B cell (primary cell): ENCODE measurements around the gene PSMA6. TPM values are rescaled to one million over a fixed set of nuclear protein-coding genes. Genes with fewer than 3 reads are reported as not detected.

Source experiments
- ATAC-seq: fragments of 200-7000 bp; cut with Tn5 transposase; one replicate; pipeline ENCODE4 v1.10.0; 2021; ENCODE audit warnings: low read depth, mild to moderate bottlenecking, moderate number of reproducible peaks, moderate library complexity
- CTCF ChIA-PET: fragments of 350-600 bp; sonication (Branson Sonifier 250); formaldehyde crosslinking; loops from one replicate; lab custom pipeline; 2021; ENCODE audit warnings: antibody characterized with exemption, inconsistent platforms; lab: Charles Lee
- POLR2A ChIA-PET: fragments of 350-600 bp; sonication (Branson Sonifier 250); formaldehyde crosslinking; loops from one replicate; lab custom pipeline; 2021; ENCODE audit warnings: antibody characterized with exemption; lab: Charles Lee
- DNase-seq: peaks from one replicate; pipeline ENCODE4 v3.0.0; 2013
- H2AFZ ChIP-seq: 2 replicates; pipeline ENCODE4 v1.6.1; 2012; ENCODE audit warnings: mild to moderate bottlenecking, low read depth, low read length; ENCODE audit not compliant: insufficient read depth, poor library complexity, severe bottlenecking
- H3K27ac ChIP-seq, 2 donors: 1 replicate in 1 of 2; 2 replicates in 1 of 2; pipeline ENCODE4 v1.5.1; 2012 to 2013; ENCODE audit warnings: low read length in 2 of 2, mild to moderate bottlenecking in 2 of 2, moderate library complexity in 1 of 2
- H3K27me3 ChIP-seq, 4 experiments: fragments of 200-600 bp in 1 of 4; sonication (generic) in 1 of 4; replicated peaks in 1 of 4; 1 replicate in 2 of 4; 2 replicates in 2 of 4; pipeline versions ENCODE4 v1.6.1 to v1.7.0; 2013 to 2016; ENCODE audit warnings: low read length in 3 of 4, mild to moderate bottlenecking in 2 of 4, mixed read lengths in 1 of 4, moderate library complexity in 1 of 4; ENCODE audit not compliant: insufficient read depth in 4 of 4, control insufficient read depth in 3 of 4; ENCODE audit errors: control extremely low read depth in 1 of 4
- H3K36me3 ChIP-seq, 2 experiments: replicated peaks in 1 of 2; 1 replicate in 1 of 2; 2 replicates in 1 of 2; pipeline versions ENCODE4 v1.6.1 to v1.7.1; 2013; ENCODE audit warnings: low read length in 1 of 2; ENCODE audit not compliant: insufficient read depth in 2 of 2, control insufficient read depth in 1 of 2; ENCODE audit errors: control extremely low read depth in 1 of 2, extremely low read depth in 1 of 2
- H3K4me1 ChIP-seq, 2 donors: fragments of 200-600 bp in 1 of 2; sonication (generic) in 1 of 2; 1 replicate in 1 of 2; 2 replicates in 1 of 2; pipeline versions ENCODE4 v1.5.1 to v1.6.1; 2013 to 2017; ENCODE audit warnings: low read length in 2 of 2; ENCODE audit not compliant: control insufficient read depth in 2 of 2, insufficient read depth in 2 of 2
- H3K4me2 ChIP-seq: replicated peaks from 2 replicates; pipeline ENCODE3; 2012; ENCODE audit warnings: mild to moderate bottlenecking, low read depth, low read length; ENCODE audit not compliant: poor library complexity, severe bottlenecking
- H3K4me3 ChIP-seq, 5 experiments: fragments of 200-600 bp in 1 of 5; sonication (generic) in 1 of 5; 1 replicate in 3 of 5; 2 replicates in 2 of 5; pipeline versions ENCODE4 v1.5.1 to v1.7.0; 2011 to 2016; ENCODE audit warnings: low read length in 4 of 5, mild to moderate bottlenecking in 4 of 5, low read depth in 2 of 5, control low read depth in 1 of 5, moderate library complexity in 1 of 5; ENCODE audit not compliant: insufficient read depth in 1 of 5; ENCODE audit errors: control extremely low read depth in 1 of 5, extremely low read depth in 1 of 5
- H3K79me2 ChIP-seq: fragments of 200-600 bp; sonication (generic); one replicate; pipeline ENCODE4 v1.6.0; 2016; ENCODE audit warnings: low read length; ENCODE audit not compliant: control insufficient read depth, insufficient read depth
- H3K9ac ChIP-seq: fragments of 200-600 bp; sonication (generic); 2 replicates; pipeline ENCODE4 v1.6.1; 2017; ENCODE audit warnings: mild to moderate bottlenecking, low read length, moderate library complexity
- H3K9me3 ChIP-seq, 3 donors: one replicate each; pipeline versions ENCODE4 v1.6.1 to v1.7.1; 2013; ENCODE audit warnings: low read length in 2 of 3; ENCODE audit not compliant: control insufficient read depth in 2 of 3, insufficient read depth in 1 of 3; ENCODE audit errors: control extremely low read depth in 1 of 3
- H4K20me1 ChIP-seq: 2 replicates; pipeline ENCODE4 v1.6.0; 2012; ENCODE audit warnings: mild to moderate bottlenecking, low read length; ENCODE audit not compliant: insufficient read depth, control insufficient read depth, poor library complexity, severe bottlenecking
- H3K27ac Mint-ChIP-seq: one replicate; pipeline ENCODE4 v1.8.0; 2021; ENCODE audit warnings: mixed read lengths
- H3K27me3 Mint-ChIP-seq: one replicate; pipeline ENCODE4 v1.8.0; 2021; ENCODE audit warnings: mixed read lengths
- H3K4me1 Mint-ChIP-seq: one replicate; pipeline ENCODE4 v1.8.0; 2021; ENCODE audit warnings: mixed read lengths
- H3K4me3 Mint-ChIP-seq: one replicate; pipeline ENCODE4 v1.8.0; 2021; ENCODE audit warnings: mixed read lengths
- H3K9me3 Mint-ChIP-seq: one replicate; pipeline ENCODE4 v1.8.0; 2022; ENCODE audit warnings: mixed read lengths; ENCODE audit not compliant: insufficient read depth
- CTCF ChIP-seq: fragments of 200-600 bp; IDR thresholded peaks from one replicate; pipeline ENCODE4 v1.8.0; 2022; ENCODE audit warnings: antibody characterized with exemption, mild to moderate bottlenecking
- EZH2 ChIP-seq: IDR thresholded peaks from 2 replicates; pipeline ENCODE4 v1.6.1; 2012; ENCODE audit warnings: borderline replicate concordance, low read depth, mild to moderate bottlenecking, moderate library complexity, low read length; ENCODE audit not compliant: insufficient read depth, poor library complexity, severe bottlenecking
- WGBS: methylation state at CpG from one replicate; pipeline ENCODE4 v1.1.5; 2013; ENCODE audit warnings: missing lambda C conversion rate; ENCODE audit not compliant: insufficient coverage; 5-methylcytosine and 5-hydroxymethylcytosine counted together
- intact Hi-C: fragments of 100-400 bp; cut with micrococcal nuclease; formaldehyde crosslinking; loops from one replicate; pipeline ENCODE4 v1.10.0; 2022
- polyA plus RNA-seq: library from polyadenylated mRNA; depleted of rRNA; stranded (reverse); fragments of >200 nt; gene quantifications from 2 replicates; pipeline ENCODE4 v1.2.3, GENCODE V29; 2012
- total RNA-seq, 2 donors: library from RNA; stranded (reverse); fragments of 120-200 nt in 1 of 2; gene quantifications; 1 replicate in 1 of 2; 2 replicates in 1 of 2; pipeline versions ENCODE4 v1.2.3 to v1.2.4, GENCODE V29; 2013 to 2022

The PSMA6 gene
- total and polyA plus RNA-seq, 2 donors (not counting 1 experiment from before 2014, with no cell fraction given): 47.0 to 70.6 TPM

DNA sequence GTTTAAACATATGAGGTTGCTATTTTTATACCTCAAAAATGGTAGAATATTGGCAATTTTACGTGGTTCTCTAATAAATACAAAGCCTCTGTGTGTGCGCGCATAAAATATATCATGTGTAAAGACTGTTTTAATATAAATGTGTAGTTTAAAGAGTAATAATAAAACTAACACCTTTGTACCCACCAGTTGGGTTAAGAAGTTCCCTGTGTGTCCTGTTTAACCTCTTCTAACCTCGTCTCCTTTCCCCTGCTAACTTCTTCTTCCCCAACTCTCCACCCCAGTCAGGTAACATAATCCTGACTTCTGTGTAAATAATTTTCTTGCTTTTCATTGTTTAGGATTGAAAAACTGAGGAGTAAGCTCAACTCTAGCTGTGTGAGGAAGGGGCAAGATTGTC lies 47.6 kb upstream of the PSMA6 start:
- TF ChIP-seq CTCF: no peak
- no peak for TF ChIP-seq EZH2
- H4K20me1 ChIP-seq: no peaks in the 10 kb centered on the region
- POLR2A ChIA-PET: interaction anchor here (0.6 kb wide), 1 partner anchor 105 kb away, joined by 4 read pairs; no protein-coding TSS in a partner anchor
- H3K9me3 ChIP-seq: no peaks in the 10 kb centered on the region
- H3K9me3 Mint-ChIP-seq: no peaks in the 10 kb centered on the region
- H3K79me2 ChIP-seq: no peaks in the 10 kb centered on the region
- no peak overlapping the region for H3K4me2 ChIP-seq
- H3K36me3 ChIP-seq: peaks cover 0 to 4% of the 10 kb centered on the region in 2 experiments
- no peak for ATAC-seq
- CTCF ChIA-PET: interaction anchor here (1.1 kb wide), 1 partner anchor 15 kb away, joined by 3 read pairs; no protein-coding TSS in a partner anchor
- H3K4me1 Mint-ChIP-seq: no peaks in the 10 kb centered on the region
- no peaks in the 10 kb centered on the region for H3K27me3 ChIP-seq
- no peaks in the 10 kb centered on the region for H3K4me1 ChIP-seq
- no peak for DNase-seq
- no peak overlapping the region for H3K4me3 Mint-ChIP-seq
- H3K27ac Mint-ChIP-seq: no peak overlapping the region
- no peak overlapping the region for H3K27ac ChIP-seq
- H3K27me3 Mint-ChIP-seq: no peaks in the 10 kb centered on the region
- no CpG with 5 or more reads among the region's 4 CpGs for WGBS
- intact Hi-C loops: no loop called here
- H3K4me3 ChIP-seq: no peak overlapping the region
- H3K9ac ChIP-seq: no peak overlapping the region
- H2AFZ ChIP-seq: no peak overlapping the region

DNA sequence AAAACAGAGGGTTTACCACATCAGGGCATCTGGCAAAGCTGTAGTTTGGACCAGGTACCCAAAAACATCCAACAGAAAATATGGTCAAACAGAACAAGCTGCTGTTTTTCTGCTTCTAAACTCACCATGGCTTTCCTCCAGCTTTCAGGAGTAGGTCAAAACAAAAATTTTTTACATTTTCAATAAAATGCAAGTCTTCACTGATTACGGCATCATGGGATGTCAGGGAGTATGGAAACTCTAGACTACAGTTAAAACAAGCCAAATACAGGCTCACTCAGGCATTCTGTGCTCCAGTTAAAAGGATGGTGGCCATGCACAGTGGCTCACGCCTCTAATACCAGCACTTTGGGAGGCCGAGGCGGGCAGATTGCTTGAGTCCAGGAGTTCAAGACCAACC lies 47.1 kb upstream of the PSMA6 start:
- no peaks in the 10 kb centered on the region for H3K9me3 Mint-ChIP-seq
- Histone ChIP-seq H3K27me3 (no peaks in the 10 kb centered on the region), H3K4me3 (no peak overlapping the region), H3K4me2 (no peak overlapping the region), H3K36me3 (peaks cover 0 to 4% of the 10 kb centered on the region in 2 experiments), H3K79me2 (no peaks in the 10 kb centered on the region), H3K27ac (no peak overlapping the region), H3K4me1 (no peaks in the 10 kb centered on the region), H3K9ac (no peak overlapping the region), H4K20me1 (no peaks in the 10 kb centered on the region), H3K9me3 (no peaks in the 10 kb centered on the region), H2AFZ (no peak overlapping the region)
- H3K4me3 Mint-ChIP-seq: no peak overlapping the region
- DNase-seq: no peak
- no peak overlapping the region for H3K27ac Mint-ChIP-seq
- ATAC-seq: no peak
- WGBS: no CpG with 5 or more reads among the region's 4 CpGs
- TF ChIP-seq EZH2 (no peak), CTCF (no peak)
- ChIA-PET POLR2A (no interaction called here), CTCF (interaction anchor here (1.1 kb wide), 1 partner anchor 15 kb away, joined by 3 read pairs; no protein-coding TSS in a partner anchor)
- intact Hi-C loops: no loop called here
- no peaks in the 10 kb centered on the region for H3K27me3 Mint-ChIP-seq
- no peaks in the 10 kb centered on the region for H3K4me1 Mint-ChIP-seq
